ENCODE data around the gene LSAMP.
A peak's percentile ranks its signal among the peaks of the same experiment; 100 is the strongest.

LSAMP gene

DNA sequence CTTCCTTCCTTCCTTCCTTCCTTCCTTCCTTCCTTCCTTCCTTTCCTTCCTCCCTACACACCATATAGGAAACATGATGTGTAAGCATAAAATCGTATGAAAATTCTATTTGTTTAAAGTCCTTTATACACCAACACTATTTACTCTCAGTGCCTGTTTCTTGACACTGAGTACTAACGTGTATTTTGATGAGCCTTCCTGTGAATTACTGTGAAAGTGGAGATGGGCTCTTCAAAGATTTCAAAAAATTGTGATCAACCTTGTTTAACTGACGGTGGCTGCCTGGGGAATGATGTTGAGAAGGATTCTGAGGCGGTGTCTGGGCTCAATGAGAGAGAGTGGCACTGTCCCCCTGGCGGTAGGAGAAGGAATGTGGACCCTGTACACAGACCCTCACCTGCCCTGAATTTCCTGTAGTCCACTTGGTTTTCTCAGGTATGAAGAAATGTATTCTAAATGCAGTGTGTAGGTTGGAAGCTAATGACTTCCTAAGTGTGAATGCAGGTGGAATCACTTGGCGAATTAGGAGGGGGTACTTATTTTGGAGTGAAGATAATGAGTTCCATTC is 584.0 kb downstream of the LSAMP start:
- DNase-seq (ENCODE audit: low read depth) = no peak
- H3K4me3 ChIP-seq (ENCODE audit: control insufficient read depth, low read depth, low read length) = no peak overlapping the region
- TF ChIP-seq, protein P1, sequence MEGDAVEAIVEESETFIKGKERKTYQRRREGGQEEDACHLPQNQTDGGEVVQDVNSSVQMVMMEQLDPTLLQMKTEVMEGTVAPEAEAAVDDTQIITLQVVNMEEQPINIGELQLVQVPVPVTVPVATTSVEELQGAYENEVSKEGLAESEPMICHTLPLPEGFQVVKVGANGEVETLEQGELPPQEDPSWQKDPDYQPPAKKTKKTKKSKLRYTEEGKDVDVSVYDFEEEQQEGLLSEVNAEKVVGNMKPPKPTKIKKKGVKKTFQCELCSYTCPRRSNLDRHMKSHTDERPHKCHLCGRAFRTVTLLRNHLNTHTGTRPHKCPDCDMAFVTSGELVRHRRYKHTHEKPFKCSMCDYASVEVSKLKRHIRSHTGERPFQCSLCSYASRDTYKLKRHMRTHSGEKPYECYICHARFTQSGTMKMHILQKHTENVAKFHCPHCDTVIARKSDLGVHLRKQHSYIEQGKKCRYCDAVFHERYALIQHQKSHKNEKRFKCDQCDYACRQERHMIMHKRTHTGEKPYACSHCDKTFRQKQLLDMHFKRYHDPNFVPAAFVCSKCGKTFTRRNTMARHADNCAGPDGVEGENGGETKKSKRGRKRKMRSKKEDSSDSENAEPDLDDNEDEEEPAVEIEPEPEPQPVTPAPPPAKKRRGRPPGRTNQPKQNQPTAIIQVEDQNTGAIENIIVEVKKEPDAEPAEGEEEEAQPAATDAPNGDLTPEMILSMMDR (IDR thresholded peaks at IDR 0.05; ENCODE audit: control insufficient read depth, insufficient read depth, low read depth, low read length, missing control alignments) = no peak

- no peak for DNase-seq (ENCODE audit: low read depth)
- TF ChIP-seq, protein P1 (IDR thresholded peaks at IDR 0.05; ENCODE audit: control insufficient read depth, insufficient read depth, low read depth, low read length, missing control alignments) = no peak
- H3K4me3 ChIP-seq (ENCODE audit: control insufficient read depth, low read depth, low read length) = no peak overlapping the region
Measured at GRCh38 chr3:115860766-115861165, 584.5 kb downstream of the LSAMP start.

GRCh38 chr3:115859002-115859807 is 586.1 kb downstream of the LSAMP start:
- no peak for DNase-seq (ENCODE audit: low read depth)
- no peak overlapping the region for H3K4me3 ChIP-seq (ENCODE audit: control insufficient read depth, low read depth, low read length)
- TF ChIP-seq, protein P1 (IDR thresholded peaks at IDR 0.05; ENCODE audit: control insufficient read depth, insufficient read depth, low read depth, low read length, missing control alignments) = no peak

GRCh38 chr3:115857518-115858136 is 587.7 kb downstream of the LSAMP start:
- H3K4me3 ChIP-seq (ENCODE audit: control insufficient read depth, low read depth, low read length) = no peak overlapping the region
- TF ChIP-seq, protein P1 (IDR thresholded peaks at IDR 0.05; ENCODE audit: control insufficient read depth, insufficient read depth, low read depth, low read length, missing control alignments) = no peak
- no peak for DNase-seq (ENCODE audit: low read depth)

DNA sequence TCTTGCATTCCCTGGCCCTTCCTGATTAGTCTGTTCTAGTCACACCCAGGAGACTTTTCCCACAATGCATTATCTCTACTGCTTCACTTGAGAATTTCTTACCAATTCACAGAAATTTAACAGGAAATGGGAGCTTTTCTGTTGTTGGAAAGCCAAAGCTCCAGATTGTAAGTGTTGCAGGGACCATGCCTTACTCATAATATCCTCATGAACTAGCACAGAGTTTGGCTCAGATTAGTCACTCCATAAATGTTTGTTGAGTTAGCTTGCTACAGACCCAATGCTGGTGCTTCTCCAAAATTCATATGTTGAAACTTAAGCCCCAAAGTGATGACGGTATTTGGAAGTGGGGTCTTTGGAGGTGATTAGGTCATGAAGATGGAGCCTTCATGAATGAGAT is 589.4 kb downstream of the LSAMP start:
- TF ChIP-seq, protein P1 (IDR thresholded peaks at IDR 0.05; ENCODE audit: control insufficient read depth, insufficient read depth, low read depth, low read length, missing control alignments) = no peak
- peak; percentile 23 for DNase-seq (ENCODE audit: low read depth)
- H3K4me3 ChIP-seq (ENCODE audit: control insufficient read depth, low read depth, low read length) = no peak overlapping the region

DNA sequence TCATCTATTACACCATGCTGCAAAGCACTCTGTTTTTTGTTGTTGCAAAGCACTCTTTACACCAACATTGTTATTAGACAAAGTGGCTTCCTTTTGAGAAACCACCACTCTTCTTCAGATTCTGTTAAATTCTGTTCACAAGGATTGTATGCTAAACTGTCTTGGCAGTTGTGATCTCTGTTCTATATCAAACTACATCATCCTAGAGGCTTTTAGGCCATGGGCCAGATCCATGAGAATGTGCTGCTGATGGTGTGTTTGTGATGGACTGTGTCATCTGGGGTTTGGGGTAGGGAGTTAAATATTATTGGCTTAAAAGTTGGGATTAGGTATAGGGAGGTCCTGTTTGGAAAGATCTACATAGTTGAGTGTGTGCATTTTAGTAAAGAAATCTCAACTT is 592.2 kb downstream of the LSAMP start:
- TF ChIP-seq, protein P1 (IDR thresholded peaks at IDR 0.05; ENCODE audit: control insufficient read depth, insufficient read depth, low read depth, low read length, missing control alignments) = no peak
- DNase-seq (ENCODE audit: low read depth) = no peak
- H3K4me3 ChIP-seq (ENCODE audit: control insufficient read depth, low read depth, low read length) = no peak overlapping the region
